GM13977 (cell line): ENCODE measurements around the gene RBM6.

Source experiments
- DNase-seq: peaks from one replicate; pipeline ENCODE4 v3.0.0; 2012; ENCODE audit warnings: low spot score
- in situ Hi-C: fragments of 300-500 bp; cut with MboI; formaldehyde crosslinking; loops from one replicate; pipeline ENCODE4 v1.12.0; 2022; ENCODE audit warnings: low sequenced_read_pairs, low pct_unique_long_range_greater_than_20kb, mixed read lengths, inconsistent platforms; ENCODE audit not compliant: unreplicated experiment
- TF ChIP-seq, protein P1 (sequence below): IDR thresholded peaks from 2 replicates; pipeline ENCODE4 v1.5.1; 2012; ENCODE audit warnings: mild to moderate bottlenecking, control low read depth; ENCODE audit not compliant: insufficient read depth; ENCODE audit errors: extremely low read depth, missing control alignments

The RBM6 gene

DNA sequence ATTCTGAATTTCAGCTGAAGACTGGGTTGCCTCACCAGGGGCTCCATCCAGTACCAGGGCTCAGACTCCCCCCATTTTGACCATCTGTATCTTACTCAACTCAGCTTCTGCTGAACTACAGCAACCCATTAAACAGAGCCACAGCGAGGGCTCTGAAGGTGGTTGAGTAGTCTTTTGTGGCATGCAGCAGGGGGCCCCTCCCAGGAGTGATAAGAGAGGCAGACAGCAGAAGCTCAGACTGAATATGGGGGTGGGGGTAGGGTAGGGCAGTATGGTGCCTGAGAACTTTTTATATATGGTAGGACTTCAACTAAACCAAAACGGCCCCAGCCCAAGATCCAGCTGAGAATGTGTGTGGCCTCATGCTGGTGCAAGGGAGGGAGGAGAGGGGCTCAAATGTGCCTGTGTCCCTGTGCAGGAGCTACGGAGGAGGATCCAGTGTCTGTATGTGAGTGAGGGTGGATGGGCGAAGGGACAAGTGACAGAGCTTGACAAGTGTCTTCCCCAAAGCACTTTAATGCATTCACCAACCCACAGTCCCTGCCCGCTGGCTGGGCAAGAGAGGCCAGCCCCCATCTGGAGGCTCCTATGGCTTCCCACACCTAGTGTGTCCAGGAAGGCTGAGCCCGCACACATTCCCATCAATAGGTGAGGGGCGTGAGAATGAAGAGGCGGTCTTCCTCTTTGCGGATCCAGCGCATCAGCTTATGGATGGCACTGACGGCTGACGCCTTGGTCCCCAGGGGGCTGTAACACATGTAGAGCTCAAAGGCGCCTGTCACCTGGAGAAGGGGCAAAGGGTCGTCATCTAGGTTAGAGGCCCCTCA, 31.4 kb upstream of the RBM6 start:
- in situ Hi-C loops, result no loop called here
- TF ChIP-seq, protein P1, sequence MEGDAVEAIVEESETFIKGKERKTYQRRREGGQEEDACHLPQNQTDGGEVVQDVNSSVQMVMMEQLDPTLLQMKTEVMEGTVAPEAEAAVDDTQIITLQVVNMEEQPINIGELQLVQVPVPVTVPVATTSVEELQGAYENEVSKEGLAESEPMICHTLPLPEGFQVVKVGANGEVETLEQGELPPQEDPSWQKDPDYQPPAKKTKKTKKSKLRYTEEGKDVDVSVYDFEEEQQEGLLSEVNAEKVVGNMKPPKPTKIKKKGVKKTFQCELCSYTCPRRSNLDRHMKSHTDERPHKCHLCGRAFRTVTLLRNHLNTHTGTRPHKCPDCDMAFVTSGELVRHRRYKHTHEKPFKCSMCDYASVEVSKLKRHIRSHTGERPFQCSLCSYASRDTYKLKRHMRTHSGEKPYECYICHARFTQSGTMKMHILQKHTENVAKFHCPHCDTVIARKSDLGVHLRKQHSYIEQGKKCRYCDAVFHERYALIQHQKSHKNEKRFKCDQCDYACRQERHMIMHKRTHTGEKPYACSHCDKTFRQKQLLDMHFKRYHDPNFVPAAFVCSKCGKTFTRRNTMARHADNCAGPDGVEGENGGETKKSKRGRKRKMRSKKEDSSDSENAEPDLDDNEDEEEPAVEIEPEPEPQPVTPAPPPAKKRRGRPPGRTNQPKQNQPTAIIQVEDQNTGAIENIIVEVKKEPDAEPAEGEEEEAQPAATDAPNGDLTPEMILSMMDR, result no peak
- DNase-seq, result no peak

DNA sequence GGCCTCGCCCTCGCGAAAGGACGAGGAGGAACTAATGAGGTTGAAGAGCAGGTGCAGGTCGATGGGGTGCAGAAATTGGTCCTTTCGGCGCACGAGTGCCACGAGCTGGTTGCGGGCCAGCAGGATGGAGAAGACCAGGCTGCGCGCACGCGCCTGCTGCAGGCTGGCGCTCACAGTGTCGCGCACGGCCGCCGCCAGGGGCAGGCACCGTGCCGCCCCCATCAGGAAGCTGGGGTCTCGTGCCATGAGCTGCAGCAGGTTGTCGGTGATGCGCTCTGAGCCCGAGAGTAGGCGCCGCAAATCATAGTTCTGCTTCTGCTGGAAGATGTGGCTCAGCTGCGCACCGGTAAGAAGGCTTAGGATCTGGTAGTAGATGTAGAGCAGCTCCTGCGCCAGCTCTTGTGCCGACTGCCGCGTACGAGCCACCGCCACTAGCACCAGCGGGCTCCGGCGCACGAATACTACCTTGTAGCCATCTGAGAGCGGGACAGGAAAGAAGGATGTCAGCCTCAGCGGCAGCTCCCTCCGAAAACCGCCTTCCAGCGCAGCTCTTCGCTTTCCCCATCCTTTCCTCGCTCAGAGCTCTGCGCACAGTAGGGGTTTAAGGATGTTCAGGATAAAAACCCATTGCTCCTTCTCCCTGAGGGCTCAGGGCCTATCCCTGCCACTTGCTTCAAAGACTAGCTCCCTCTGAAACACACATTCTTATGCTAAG, 29.4 kb upstream of the RBM6 start:
- in situ Hi-C loops, result no loop called here
- TF ChIP-seq, protein P1, result no peak
- no peak for DNase-seq

DNA sequence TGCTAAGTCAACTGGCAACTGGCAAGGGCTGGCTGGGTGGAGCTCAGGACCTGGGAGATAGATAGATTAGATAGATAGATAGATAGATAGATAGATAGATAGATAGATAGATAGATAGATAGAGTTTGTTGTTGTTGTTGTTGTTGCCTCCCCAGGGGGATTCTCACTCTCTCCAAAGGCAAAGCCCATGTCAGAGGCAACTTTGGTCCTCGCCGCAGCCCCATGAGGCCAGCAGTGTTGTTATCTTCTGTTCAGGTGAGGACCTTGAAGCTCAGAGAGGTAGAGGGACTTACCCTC, 28.9 kb upstream of the RBM6 start:
- in situ Hi-C loops, result no loop called here
- TF ChIP-seq, protein P1, result no peak
- no peak for DNase-seq

DNA sequence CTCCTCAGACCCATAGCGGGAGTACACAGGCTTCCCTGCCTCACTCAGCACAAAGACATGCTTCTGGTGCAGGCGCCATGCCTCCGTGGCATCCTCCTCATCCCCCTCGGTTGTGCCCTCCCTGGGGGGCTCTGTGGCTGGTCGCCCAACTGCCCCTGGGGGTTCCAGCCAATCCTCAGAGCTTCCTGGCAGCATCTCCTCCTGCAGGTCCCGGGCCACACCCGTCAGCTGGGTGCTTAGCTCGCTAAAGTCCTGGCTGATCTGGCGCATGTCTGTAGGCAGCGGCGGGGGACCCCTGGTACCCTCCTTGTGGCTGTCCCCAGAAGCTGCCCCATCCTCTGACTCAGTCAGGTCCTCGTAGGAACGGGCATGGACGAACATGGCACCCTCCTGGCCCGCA, 28.3 kb upstream of the RBM6 start:
- TF ChIP-seq, protein P1, result no peak
- DNase-seq, result no peak
- in situ Hi-C loops, result no loop called here

DNA sequence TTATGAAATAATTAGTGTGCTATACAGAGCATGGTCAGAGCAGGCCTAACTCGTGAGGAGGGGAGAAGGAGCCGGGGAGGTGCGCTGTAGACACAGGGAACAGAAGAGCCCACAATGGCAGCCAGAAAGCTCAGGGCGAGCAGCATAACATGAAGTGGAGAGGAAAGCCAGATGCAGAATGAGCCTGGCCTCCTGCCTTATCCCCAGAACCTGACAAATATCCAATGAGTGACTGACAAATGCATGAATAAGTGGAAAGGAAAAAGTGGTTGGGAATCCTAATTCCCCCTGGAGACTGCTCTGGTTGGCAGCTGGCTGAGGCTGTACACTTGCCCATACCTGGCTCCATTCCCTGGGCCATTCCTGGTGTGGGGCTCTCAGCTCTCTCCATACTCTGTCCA, 27.1 kb upstream of the RBM6 start:
- in situ Hi-C loops, result no loop called here
- TF ChIP-seq, protein P1, result no peak
- no peak for DNase-seq

DNA sequence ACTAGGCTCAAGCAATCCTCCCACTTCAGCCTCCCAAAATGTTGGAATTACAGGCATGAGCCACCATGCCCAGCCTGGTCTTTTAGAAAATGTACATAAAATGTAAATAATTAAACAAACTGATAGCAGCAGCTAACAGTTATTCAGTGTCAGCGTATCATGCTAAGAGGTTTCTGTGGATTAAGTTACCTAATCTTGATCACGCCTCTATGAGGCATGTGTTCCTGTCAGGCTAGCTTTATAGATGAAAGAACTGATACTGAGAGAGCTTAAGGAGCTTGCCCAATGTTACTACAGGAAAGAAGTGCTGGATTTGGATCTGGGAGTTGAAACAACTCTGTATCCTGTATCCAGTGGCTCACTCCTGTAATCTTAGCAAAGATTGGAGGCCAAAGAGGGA, 25.0 kb upstream of the RBM6 start:
- no peak for DNase-seq
- in situ Hi-C loops, result no loop called here
- TF ChIP-seq, protein P1, result no peak
